Activated CD4-positive, alpha-beta T cell treated with anti-CD3 and anti-CD28 coated beads, Interleukin-2, amount 50 U/mL, for 48 hours (primary cell): ENCODE measurements around the gene CCNG2.

ENCODE experiments used
- DNase-seq, 2 experiments: peaks; one replicate each; pipeline ENCODE4 v3.0.0-alpha.2; 2020

The CCNG2 gene

DNA sequence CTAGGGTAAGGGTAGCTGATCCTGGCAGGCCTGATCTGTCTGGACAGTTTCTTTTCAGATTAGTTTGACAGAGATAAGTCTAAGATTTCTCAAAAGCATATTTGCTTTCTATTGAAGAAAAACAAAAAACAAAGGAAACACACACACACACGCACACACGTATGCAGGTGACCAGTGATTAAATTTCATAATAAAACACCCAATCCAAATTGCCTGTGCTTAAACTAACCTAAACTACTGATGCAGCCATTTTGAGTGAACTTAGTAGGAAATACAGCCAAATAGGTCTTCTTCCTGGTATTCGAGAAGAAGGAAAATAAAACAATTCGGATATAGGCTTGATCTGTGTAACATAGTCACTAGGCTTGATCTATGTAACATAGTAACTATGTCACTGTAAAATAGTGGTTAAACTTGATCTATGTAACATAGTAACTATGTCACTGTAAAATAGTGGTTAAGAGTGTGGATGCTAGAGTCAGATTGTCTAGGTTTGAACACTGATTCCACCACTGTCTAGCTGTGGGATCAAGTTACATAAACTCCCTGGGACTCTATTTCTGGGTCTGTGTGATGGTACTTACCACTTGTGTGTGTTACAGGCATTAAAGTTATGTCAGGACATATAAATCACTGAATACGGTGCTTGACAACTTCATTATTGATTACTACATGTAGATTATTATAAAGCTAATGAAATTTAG lies 9.8 kb upstream of the CCNG2 start:
- no peak for DNase-seq

DNA sequence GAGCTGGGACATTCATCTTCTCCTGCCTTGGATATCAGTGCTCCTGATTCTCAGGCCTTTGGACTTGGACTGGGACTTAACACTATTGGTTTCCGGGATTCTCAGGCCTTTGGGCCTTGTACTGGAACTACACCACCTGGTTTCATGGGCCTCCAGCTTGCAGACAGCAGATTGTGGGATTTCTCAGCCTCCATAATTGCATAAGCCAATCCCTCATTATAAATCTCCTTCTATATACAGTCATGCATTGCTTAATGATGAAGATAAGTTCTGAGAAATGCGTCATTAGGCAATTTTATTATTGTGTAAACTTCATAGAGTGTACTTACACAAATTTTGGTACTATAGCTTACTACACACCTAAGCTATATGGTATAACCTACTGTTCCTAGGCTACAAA lies 8.9 kb upstream of the CCNG2 start:
- no peak for DNase-seq

DNA sequence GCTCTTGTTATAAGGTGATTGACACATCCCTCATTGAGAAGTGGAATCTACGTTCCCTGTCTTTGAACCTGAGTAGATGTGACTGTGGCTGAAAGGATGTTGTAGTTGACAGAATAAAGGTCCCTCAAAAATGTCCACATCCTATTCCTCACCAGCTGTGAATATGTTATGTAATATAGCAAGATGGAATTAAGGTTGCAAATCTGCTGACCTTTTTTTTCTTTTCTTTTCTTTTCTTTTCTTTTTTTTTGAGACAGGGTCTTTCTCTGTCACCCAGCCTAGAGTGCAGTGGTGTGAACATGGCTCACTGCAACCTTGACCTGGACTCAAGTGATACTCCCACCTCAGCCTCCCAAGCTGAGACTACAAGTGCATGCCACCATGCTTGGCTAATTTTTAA lies 7.2 kb upstream of the CCNG2 start:
- no peak for DNase-seq

DNA sequence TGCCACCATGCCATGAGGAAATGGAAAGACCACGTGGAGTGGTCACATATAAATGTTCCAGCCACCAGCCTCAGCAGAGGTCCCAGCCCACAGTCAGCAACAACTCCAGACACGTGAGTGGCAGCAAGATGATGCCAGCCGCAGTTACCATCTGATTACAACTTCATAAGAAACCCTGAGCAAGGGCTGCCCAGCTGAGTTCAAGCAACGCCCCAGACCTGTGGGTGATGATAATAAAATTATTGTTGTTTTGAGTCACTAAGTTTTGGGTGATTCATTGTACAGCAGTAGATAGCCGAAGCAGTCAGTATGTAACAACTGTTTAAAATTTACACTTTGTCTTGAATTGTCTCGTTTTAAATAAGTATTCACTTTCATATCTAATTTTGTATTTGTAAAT lies 5.8 kb upstream of the CCNG2 start:
- DNase-seq, result no peak

DNA sequence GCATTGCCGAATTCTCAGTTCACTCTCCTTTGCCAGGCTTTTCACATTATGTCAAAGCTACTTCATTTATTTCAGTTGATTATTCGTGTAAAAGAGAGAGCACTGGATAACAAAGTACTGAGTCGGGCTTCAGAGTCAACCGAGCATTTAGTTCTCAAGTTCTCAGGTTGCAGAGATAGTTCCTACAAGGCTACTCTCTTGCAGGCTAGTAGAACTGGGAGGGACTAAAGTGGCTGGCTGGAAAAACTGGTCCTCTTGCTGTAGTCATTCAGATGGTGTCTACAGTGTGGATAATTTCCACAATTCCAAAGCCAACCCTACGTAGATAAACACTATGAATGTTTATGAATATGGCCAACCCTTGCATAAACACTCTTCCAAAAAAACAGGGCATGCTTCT lies 4.6 kb upstream of the CCNG2 start:
- no peak for DNase-seq

DNA sequence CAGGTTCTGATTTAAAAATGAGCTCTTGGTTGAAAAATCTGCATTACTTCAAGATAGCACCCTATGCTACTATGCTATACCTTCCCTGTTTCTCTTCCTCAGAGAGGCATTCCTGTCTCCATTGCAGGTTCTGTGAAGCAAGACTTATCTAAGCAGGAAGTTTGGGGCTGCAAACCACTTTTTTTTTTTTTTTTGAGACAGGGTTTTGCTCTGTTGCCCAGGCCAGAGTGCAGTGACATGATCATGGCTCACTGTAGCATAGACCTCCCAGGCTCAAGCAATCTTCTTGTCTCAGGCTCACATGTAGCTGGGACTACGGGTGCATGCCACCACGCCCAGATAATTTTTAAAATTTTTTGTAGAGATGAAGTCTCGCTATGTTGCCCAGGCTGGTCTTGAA lies 4.0 kb upstream of the CCNG2 start:
- DNase-seq, result no peak

DNA sequence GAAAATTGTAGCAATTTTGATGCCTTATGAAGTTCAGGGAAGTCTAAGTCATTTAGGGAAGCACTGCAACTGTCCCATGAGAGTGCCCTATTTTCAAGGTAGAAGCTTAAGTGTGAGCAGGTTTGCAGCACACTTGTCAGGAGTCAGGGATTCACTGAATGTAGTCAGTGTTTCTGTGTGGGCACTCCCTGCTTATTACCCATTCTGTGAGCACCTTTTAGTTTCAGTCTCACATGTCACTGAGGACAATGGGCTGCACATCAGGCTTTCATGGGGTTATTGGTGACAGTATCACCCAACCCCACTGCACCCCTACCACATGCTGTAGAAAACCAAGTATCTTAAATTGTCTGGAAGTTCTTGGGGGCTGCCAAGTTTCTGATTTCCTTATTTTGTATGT lies 2.9 kb upstream of the CCNG2 start:
- no peak for DNase-seq

DNA sequence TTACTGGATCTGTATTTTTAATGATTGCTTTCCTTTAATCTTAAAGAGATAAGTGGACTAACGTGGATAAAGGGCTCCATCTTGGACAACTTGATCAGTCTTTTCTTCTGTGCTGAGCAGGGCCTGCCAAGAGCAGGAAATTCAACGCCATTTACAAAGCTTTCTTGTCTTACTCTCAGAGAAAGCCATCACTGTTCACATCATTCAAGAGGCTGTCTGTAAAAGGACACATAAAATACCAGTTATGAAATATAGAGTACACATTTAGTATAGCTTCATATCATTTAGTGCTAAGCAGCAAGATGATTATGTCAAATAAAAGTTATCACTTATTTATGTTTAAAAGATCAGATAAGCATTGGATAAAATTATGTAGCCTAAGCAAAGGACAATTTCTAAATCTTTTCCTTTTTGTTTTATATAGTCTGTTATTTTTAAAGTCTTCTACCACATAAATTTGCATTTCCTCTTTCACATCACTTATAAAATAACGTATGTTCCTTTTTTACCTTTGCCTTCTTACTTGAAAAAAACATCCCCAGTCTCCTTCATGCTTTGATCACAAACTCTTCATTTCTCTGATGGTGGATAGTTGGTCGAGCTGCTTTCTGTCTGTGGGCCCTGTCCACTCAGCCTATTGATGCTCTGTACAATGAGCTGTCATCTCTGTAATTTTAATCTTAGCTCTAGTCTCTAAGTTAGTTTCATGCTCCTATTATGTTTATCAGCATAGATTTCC lies 2.1 kb upstream of the CCNG2 start:
- DNase-seq, result no peak

DNA sequence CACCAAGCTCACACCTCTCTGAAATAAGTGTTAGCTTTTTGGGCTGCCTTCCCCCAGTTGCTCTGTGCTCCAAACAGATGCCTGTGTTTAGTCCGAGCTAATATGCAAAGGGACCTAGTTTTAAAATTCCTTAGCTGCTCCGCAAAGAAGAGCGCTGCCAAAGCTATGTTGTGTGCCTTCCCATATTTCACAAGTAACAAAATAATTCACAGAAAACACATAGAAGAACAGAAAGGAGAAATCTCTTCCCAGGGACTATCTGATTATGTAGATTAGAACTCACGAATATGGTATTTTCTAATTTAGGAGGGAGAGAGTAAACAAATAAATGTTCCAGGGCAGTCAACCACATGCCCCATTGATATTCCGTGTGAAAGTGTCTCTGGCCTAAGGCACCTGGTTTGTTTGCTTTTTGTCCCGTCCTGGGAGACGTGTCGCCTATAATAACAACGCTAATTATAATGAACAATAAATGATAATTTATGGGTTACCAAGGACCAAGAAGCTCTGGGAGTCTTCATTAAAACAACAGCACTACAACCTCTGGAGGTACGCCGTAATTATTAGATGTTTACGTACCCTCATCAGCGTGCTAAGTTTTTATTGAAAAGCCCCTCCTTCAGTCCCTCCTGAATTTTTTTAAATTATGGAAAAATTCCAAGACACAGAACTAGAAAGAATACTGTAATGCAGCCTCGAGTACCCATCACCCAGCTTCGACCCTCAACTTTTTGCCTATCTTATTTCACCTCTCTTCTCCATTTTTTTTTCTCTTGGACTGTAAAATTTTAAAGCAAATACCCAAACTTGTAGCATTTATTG lies 1.2 kb upstream of the CCNG2 start:
- no peak for DNase-seq

DNA sequence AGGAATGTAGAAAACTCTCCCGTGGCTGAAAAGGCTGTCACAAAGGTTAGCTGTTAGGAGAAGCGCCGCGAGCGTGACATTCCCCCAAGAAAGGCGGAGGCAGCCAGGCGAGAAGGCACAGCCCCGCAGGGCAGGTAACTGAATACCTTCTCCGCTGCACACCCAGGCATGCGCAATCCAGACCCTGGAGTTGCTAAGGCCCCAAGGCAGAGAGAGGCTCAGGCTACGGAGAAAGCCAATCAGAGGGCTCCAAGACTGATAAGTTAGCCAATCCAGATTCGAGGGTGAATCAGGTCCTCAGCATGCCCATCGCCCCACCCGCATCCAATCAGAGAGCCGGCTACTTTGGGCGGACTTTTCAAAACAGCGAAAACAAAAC lies 485 bp upstream of the CCNG2 start:
- DNase-seq, result peak; percentile 88 to 93

DNA sequence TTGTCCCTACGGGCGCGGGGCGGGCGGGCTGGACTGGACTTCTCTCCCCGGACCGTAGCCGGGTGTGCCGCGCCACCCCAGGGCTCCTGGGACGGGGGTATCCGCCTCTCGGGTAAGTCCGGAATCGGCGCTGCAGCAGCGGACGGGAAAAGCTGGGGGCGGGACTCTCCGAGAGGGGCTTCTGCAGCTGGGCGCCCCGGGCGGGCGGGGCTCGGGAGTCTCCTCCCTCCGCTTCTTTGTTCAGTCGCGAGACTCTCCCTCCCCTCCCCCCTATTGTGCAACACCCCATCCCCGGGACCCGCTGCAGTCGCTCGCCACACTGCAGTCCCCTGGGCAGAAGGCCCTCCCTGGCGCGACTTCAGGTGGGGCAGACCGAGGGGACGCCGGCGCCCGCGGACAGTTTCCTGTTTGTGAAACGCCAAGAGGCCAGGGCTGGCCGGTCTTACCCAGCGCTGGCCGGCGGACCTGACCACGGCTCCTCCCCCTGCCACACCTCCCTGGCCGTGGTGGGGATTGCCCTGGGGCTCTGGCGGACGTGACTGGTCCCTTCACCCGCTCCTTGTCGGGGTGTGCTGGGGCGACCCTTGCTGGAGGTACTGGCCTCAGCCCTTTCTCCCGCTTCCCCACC lies 966 bp downstream of the CCNG2 start:
- peak; percentile 72 to 80 for DNase-seq

DNA sequence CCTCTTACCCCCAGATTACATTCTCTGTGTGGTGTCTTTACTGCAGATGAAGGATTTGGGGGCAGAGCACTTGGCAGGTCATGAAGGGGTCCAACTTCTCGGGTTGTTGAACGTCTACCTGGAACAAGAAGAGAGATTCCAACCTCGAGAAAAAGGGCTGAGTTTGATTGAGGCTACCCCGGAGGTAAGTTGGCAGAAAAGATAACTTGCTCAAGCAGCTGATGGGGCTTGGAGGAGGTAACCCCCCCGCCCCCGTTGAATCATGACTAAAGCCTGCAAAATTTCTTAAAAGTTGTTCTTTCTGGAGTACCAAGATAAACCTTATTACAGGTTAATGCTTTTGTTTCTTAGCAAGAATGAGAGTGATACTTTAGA lies 1.5 kb downstream of the CCNG2 start:
- no peak for DNase-seq

DNA sequence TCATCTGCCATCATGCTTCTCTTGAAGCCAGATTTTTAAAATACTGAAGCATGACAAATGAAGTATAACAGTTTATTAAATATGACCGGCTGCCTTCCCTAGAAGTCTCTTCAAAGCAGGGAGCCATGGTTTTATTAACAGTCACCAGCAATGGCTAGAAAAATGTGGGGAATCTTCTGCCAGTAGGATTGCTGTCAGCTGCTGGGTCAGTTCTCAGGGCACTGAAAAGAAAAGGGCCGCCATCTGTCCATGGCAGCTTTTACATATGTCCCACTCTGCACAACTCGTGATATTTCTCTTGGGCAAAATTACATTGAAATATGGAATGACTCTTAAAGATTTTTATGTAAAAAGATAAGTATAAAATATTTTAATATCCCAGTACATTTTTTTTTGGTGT lies 2.8 kb downstream of the CCNG2 start:
- no peak for DNase-seq

DNA sequence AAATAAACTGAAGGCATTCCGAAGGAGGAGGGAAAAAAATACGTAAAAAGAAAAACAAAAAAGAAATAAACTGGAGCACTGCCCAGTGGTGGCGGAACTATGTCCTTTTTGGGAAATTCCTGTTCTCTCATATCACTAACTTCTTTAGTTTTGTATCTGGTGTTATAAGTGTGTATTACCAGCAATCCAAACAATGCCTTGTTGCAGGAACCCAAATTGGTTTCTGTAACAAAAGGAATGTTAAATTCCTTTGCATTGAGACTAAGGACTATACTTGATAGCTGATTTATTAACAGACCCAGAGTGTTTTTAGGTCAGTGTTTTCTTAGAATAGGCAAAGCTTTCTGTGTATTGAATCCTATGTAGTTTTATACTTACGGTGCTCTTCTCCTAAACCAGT lies 6.6 kb downstream of the CCNG2 start:
- no peak for DNase-seq

DNA sequence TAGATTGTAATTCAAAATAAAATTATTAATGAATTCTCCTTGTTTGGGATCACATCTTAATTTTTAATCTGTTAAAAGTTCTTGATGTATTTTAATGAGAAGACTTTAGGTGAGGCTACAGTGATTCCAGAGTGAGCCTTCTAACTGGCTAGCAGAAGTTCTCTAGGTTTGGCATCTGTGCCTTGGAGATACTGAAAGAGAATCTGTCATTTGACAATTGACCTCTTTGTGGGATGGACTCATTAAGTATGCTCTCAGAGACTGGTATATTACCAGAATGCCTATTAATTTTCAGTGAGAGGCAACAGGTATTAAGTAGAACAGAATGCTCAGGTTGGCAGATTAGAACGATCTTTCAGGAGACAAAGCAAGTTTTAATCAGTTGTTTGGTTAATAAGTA lies 10.2 kb downstream of the CCNG2 start:
- no peak for DNase-seq

DNA sequence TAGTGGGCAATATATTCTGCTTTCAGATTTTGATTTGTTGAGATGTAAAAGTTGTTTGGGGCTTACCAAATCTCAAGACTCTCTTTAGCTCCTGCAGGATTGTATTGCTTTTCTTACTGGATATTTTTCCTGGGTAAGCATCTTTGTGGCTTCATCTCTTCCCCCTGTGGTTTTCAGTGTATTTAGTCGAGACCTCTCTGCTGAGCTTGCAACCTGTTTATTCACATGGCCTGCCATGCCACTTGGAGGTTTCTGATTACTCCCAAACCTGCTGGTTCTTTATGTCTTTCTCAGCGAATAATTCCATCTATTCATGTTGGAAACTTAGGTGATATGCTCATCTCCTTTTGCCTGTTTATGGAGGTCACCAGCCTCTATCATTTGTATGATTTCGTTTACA lies 10.9 kb downstream of the CCNG2 start:
- DNase-seq, result no peak

DNA sequence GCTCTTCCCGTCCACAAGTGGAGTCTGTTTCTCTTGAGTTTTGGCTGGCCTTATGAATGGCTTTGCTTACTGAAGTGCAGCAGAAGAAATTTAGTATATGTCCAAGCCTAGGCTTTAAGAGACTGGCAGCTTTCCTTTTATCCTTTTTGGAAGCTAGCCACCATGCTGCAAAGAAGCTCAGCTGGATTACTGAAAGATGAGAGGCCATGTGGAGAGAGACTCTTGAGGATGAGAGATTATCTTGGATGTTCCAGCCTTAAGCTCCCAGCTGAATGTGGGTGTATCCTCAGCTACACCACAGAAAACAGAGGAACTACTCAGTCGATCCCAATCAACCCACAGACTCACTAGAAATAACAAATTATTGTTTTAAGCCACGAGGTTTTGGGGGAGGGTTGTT lies 12.5 kb downstream of the CCNG2 start:
- no peak for DNase-seq

DNA sequence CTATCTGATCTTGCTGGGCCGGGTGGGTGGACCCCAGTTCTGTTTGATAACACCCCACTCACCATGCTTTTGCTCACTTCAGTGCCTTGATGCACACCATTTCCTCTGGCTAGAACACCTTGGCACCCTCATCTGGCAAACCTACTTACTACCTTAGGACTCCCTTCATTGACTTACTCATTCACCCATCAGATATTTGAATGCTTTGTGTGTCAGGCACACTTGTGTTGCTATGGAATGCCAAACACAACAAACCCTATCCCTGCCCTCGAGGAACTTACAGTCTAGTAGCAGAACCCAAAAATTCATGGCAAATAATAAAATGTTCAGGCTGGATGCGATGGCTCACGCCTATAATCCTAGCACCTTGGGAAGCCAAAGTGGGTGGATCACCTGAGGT lies 13.9 kb downstream of the CCNG2 start:
- no peak for DNase-seq

DNA sequence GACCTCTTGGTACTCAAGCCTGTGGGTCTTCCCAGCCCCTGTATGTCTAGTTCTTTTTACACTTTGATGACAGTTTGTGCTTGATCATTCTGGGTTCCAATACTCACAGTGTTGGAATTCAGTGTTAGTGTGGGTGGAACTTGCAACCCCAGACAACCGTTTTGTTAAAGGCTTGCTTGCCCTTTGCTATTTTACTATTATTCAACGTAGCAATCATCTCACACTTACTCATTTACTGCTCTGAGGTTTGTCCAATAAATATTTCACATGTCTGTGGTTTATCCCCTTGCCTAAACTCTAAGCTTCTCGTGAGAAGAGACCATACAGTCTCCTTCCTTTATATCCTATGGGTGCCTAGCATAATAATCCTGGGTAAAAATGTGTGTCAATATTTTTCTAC lies 15.3 kb downstream of the CCNG2 start:
- DNase-seq, result no peak

DNA sequence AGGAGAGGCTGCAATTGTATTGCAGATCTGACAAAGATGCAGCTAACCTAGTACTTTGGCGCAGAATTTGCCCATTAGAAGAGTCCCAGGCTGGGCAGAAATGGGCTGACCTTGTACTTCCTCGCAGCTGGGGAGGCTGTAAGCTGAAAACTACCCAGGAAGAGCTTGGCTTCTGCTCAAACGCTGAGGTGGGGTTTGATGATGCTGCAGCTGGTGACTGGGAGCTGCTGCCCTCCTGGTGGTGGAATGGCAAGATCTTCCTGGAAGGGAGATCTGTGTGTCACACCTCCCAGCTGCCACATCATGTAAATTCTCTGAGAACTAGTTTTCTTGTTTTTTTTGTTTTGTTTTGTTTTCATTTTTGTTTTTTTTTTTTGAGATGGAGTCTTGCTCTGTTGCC lies 17.4 kb downstream of the CCNG2 start:
- no peak for DNase-seq

DNA sequence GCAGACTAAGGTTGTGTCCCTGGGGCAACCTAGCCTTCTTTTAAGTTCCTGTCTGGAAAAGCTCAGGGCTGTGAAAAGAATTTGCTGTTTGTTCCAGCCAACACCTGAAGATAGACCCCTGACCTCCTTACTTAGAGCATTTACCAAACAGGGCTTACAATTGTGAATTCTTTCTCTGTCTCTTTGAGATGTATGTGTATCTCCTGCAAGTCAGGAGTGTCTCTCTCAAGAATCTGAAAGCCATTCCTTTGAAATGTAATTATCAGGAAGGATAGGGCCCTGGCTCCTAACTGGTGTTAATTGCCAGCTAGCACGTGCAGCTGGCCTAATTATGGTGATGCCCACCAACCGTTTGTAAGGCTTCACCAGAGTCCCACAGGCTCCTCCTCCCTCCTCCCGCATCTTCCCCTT lies 18.2 kb downstream of the CCNG2 start:
- DNase-seq, result no peak

DNA sequence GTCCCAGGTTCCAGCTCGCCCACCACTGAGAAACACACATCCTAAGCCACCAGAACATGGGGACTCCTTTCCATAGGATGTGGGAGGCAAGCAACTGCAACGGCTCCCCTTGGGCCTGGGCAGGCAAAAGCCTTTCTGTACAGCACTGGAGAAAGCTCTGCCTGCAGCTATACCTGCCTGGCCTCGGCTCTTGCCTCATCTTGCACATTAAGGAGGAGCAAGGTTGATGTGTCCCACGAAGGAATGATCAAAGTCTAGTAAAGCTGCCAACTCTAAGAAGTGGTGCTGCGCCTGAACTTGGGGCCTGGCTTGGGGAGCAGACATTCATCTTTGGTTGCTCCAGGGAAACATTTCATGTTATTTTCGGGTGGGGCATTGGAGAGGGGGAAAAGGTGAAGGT lies 19.6 kb downstream of the CCNG2 start:
- no peak for DNase-seq

DNA sequence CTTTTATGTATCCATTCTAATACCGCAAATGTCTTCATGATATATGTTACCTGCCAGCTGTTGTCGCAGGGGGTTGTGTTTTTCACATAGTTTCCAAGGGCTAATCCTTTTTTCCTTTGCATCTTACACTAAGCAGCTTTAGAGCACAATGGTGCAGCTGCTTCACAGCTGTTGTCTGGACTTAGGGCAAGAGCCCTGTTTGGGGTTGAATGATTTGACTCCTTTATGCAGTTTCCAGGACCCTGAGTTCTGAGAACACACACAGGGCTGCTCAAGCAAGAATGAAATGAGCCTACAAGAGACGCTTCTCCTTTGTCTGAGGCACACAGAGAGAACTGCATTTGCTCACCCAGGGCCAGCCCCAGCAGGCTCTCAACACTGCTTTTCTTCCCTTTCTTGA lies 20.2 kb downstream of the CCNG2 start:
- no peak for DNase-seq

DNA sequence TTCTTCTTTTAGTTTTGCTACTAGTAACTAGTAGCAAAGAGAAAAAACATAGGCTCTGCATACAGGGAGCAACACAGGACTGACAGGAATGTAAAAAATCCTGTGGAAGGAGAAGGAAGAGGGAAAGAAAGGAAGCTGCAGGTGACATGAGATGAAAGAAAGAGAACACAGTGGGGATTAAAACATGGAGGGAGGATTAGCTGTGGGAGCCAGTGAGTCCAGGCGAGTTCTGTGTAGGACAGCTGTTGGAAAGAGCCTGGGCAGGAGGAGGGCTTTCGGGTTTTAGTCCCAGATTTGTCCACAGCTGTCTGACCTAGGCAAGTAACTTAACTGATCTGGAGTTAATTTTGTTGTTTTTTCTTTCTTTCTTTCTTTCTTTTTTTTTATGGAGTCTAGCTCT lies 21.6 kb downstream of the CCNG2 start:
- no peak for DNase-seq
